HG02973 (cell line): ENCODE measurements around the gene TEX11.
"Not testable (repeated sequence)": the region's sequence is repeated elsewhere in the genome, so short reads cannot be mapped to it uniquely, and the experiment has no call there.

Experiments
- ATAC-seq: cut with Tn5 transposase; IDR thresholded peaks from one replicate; pipeline ENCODE4 v1.9.1; 2021; ENCODE audit warnings: moderate library complexity; ENCODE audit not compliant: unreplicated experiment

Gene TEX11

DNA sequence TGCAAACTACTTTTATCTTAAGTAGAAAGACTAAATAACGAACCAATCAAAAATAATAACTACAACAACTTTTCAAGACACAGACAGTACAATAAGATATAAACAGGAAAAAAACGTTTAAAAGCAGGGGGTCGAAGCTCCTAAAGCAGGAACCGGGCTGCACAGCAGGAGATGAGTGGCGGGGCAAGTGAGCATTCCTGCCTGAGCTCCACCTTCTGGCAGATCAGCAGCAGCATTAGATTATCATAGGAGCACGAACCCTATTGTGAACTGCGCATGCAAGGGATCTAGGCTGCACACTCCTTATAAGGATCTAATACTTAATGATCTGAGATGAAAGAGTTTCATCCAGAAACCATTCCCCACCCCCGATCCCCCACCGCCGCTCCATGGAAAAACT is 146.2 kb downstream of the TEX11 start:
- no peak for ATAC-seq

DNA sequence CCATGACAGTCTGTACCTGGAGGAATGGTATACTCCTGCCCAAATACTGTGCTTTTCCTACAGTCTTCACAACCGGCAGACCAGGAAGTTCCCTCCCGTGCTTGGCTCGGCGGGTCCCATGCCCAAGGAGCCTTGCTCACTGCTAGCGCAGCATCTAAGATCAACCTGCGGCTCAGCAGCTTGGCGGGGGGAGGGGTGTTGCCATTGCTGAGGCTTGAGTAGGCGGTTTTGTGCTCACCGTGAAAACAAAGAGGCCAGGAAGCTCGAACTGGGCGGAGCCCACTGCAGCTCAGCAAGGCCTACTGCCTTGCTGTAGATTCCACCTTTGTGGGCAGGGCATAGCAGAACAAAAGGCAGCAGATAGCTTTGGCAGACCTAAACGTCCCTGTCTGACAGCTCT is 152.7 kb downstream of the TEX11 start:
- no peak for ATAC-seq

DNA sequence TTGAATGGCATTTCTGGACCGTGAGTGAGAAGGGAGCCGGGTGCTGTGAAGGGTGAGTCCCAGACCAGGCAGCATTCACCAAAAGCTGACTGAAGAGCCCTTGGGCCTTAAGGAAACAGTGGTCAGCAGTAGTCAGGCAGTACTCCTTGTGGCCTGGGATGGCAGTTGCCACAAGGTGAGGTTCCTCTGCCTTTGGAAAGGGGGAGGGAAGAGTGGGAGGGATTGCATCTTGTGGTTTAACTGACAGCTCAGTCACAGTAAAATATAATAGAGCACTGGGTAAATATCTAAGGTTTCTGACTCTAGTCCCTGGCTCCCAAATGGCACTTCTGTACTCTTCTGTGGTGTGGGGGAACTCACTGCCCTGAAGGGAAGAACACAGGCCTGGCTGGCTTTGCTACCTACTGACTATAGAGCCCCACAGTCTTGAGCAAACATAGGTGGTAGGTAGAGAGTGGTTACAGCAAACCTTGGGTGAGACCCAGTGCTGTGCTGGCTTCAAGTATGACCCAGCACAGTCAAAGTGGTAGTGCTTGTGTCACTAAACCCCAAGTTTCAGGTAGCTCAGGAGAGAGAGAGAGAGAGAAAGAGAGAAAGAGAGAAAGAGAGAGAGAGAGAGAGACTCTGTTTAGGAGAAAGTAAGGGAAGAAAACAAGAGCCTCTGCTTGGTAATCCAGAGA is 154.2 kb downstream of the TEX11 start:
- no peak for ATAC-seq

DNA sequence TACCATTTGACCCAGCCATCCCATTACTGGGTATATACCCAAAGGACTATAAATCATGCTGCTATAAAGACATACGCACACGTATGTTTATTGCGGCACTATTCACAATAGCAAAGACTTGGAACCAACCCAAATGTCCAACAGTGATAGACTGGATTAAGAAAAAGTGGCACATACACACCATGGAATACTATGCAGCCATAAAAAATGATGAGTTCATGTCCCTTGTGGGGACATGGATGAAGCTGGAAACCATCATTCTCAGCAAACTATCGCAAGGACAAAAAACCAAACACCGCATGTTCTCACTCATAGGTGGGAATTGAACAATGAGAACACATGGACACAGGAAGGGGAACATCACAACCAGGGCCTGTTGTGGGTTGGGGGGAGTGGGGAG is 174.7 kb downstream of the TEX11 start:
- ATAC-seq, result not testable (repeated sequence)

DNA sequence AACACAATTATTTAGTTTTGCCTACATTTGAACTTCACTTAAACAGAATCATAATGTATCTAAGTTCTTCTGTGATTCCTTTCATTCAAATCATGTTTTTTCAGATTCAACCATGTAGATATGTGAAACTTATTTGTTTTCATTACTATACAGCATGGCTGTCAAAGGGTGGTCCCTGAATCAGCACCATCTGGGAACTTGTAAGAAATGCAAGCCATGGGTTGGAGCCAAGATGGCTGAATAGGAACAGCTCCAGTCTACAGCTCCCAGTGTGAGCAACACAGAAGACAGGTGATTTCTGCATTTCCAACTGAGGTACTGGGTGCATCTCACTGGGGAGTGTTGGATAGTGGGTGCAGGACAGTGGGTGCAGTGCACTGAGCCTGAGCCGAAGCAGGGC is 180.6 kb downstream of the TEX11 start:
- not testable (repeated sequence) for ATAC-seq

DNA sequence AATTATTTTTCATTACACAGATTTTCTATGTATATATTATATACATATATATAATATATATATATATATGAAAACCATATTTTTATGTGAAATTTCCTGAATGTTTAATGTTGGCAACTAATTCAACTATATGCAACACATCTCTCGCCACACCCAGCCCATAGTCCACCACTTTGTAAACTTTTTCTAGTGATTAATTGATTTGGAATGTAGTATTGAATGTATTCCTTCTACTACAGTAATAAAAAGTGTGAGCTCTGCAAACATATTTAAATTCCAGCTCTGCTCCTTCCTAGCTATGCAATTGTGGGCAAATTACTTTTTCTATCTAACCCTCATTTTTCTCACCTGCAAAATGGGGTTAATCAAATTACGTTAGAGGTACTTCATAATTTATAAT is 187.8 kb downstream of the TEX11 start:
- ATAC-seq, result no peak

DNA sequence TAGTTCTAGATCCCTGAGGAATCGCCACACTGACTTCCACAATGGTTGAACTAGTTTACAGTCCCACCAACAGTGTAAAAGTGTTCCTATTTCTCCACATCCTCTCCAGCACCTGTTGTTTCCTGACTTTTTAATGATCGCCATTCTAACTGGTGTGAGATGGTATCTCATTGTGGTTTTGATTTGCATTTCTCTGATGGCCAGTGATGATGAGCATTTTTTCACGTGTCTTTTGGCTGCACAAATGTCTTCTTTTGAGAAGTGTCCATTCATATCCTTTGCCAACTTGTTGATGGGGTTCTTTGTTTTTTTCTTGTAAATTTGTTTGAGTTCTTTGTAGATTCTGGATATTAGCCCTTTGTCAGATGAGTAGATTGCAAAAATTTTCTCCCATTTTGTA is 197.2 kb downstream of the TEX11 start:
- ATAC-seq, result not testable (repeated sequence)

DNA sequence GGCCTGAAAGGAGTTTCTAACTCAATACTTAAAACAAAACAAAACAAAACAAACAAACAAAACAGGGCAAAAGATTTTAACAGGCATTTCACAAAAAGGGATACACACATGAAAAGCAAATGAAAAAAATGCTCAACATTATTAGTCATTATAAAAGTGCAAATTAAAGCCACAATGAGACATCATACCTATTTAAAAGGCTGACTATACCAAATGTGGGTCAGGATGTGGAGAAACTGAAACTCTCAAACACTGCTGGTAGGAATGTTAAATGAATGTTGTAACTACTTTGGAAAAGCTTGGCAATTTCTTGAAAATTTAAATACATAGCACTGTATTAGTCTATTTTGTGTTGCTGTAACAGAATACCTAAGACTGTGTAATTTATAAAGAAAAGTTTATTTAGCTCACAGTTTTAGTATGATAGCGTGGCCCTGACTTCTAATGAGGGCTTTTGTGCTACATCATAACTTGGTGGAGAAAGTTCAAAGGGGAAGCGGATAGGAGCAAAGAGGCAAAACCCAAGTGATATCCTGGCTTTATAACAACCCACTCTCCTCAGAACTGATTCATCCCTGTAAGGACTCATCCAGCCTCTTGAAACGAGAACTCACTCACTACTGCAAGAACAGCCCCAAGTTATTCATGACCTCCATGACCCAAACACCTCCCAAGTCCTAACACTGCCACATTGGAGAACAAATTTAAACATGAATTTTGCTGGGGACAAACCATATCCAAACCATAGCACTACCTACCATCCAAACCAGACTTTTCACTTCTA is 214.0 kb downstream of the TEX11 start:
- ATAC-seq, result no peak

DNA sequence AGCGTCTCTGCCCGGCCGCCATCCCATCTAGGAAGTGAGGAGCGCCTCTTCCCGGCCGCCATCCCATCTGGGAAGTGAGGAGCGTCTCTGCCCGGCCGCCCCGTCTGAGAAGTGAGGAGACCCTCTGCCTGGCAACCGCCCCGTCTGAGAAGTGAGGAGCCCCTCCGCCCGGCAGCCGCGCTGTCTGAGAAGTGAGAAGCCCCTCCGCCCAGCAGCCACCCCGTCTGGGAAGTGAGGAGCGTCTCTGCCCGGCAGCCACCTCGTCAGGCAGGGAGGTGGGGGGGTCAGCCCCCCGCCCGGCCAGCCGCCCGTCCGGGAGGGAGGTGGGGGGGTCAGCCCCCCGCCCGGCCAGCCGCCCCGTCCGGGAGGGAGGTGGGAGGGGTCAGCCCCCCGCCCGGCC is 229.1 kb downstream of the TEX11 start:
- ATAC-seq, result not testable (repeated sequence)

DNA sequence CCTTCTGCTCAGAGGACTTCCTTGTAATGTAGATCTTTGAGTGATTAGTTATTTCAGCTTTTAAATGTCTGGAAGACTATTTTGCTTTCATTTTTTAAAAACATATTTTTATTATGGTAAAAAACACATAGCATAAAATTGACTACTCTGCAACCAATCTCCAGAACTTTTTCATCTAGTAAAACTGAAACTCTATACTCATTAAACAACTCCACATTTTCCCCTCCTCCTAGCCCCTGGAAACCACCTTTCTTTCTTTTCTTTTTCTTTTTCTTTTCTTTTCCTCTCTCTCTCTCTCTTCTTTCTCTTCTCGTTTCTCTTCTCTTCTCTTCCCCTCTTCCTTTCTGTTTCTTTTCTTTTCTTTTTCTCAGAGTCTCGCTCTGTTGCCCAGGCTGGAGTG is 233.2 kb downstream of the TEX11 start:
- no peak for ATAC-seq

DNA sequence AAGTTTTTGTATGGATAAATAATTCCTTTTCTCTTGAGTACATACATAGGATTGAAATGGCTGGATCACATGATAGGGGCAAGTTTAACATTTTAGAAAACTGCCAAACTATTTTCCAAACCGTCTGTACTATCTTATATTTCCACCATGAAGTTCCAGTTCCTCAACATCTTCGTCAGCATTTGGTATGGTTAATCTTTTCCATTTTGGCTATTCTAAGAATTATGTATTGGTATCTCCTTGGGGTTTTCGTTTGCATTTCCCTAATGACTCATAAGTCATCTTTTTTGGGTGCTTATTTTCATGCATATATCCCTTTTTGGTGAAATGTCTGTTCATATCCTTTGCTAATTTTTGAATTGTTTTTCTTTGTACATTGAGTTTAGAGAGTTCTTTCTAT is 236.2 kb downstream of the TEX11 start:
- no peak for ATAC-seq

DNA sequence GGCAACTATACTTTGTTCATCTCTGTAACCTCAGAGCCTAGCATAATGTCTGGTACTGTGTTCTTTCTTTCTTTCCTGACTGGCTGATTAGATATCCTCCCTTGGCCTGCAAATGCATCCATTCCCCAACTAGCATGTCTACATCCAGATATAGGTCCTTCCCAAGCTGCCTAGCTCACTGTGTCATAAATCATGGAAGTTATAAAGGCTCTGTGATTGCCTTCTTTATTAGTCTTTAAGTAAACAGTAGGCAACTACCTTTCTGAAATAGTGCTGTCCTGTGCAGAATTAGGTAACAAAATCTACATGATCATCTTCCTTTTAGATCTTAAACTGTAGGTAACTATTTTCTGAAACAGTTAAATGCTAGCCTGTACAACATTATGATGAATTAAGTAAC is 239.4 kb downstream of the TEX11 start:
- ATAC-seq, result no peak

DNA sequence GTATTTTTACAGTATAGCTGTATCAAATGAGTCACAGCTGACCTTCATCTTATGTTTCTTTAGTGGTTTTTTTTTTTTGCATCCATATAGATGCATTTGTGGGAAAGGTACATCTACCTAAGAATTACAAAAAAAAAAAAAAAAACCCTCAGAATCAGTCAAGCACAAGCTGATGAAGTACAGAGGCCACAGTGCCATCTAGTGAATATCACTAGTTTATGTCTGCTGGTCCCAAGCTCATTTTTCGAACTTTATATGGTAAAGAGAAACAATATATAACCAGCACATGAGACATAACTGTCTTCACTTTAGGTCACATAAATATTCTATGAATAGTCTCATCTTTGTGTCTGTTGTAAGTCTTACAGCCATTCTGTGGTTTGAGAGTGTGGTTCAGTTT is 243.8 kb downstream of the TEX11 start:
- no peak for ATAC-seq

DNA sequence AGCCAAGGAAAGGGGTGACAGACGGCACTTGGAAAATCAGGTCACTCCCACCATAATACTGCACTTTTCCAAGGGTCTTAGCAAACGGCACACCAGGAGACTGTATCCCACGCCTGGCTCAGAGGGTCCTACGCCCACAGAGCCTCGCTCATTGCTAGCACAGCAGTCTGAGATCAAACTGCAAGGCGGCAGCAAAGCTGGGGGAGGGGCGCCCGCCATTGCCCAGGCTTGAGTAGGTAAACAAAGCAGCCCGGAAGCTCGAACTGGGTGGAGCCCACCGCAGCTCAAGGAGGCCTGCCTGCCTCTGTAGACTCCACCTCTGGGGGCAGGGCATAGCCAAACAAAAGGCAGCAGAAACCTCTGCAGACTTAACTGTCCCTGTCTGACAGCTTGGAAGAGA is 247.4 kb downstream of the TEX11 start:
- ATAC-seq, result not testable (repeated sequence)

DNA sequence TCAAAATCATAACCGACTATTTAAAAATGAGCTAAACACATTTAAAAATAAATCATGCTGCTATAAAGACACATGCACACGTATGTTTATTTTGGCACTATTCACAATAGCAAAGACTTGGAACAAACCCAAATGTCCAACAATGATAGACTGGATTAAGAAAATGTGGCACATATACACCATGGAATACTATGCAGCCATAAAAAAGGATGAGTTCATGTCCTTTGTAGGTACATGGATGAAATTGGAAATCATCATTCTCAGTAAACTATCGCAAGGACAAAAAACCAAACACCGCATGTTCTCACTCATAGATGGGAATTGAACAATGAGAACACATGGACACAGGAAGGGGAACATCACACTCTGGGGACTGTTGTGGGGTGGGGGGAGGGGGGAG is 251.0 kb downstream of the TEX11 start:
- not testable (repeated sequence) for ATAC-seq

DNA sequence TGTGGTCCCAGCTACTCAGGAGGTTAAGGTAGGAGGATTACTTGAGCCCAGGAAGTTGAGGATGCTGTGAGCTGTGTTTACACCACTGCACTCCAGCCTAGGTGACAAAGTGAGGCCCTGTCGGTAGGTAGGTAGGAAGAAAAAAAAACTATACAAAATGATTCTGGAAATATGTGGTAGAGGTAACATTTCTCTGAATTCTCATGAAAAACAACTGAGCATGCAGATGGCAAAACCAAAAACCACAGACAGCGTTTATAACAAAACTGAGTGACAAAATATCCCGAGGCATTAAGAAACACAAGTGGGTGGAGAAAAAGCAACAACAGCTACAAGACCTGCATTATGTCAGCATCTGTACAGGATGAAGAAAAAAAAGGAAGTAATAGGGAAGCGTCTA is 252.2 kb downstream of the TEX11 start:
- no peak for ATAC-seq

DNA sequence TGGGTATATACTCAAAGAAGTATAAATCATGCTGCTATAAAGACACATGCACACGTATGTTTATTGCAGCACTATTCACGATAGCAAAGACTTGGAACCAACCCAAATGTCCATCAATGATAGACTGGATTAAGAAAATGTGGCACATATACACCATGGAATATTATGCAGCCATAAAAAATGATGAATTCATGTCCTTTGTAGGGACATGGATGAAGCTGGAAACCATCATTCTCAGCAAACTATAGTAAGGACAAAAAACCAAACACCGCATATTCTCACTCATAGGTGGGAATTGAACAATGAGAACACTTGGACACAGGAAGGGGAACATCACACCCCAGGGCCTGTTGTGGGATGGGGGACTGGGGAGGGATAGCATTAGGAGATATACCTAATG is 260.6 kb downstream of the TEX11 start:
- ATAC-seq, result not testable (repeated sequence)

DNA sequence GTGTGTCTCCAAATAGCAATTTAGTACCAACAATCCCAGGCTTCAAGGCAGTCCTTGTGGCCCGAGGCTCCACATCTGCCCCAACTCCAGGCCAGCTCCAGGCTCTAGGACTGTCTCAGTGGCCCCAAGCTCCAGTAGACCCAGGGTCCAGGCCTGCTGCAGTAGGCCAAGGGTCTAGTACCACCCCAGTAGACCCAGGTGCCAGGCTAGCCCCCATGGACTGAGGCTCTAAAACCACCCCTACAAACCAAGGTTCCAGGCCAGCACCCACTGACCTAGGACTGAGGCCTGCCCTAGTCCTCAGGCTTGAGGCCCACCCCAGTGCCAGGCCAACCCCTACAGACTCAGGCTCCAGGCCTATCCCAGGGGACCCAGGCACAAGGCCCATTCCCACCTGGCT is 272.3 kb downstream of the TEX11 start:
- no peak for ATAC-seq

DNA sequence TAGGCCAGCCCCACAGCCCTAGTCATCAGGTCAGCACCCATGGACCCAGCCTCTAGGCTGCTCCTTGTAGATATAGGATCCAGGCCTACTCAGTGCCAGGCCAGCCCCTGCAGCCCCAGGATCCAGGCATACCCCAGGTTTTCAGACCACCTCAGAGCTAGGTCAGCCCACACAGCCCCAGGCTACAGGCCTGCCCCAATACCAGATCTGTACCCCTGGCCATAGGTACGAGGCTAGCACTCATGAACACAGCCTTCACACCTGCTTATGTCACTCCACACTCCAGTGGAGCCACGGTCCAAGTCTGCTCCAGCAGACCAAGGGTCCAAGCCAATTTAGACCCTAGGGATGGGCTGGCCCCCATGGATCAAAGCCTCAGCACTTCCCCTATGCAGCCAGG is 272.8 kb downstream of the TEX11 start:
- ATAC-seq, result no peak

DNA sequence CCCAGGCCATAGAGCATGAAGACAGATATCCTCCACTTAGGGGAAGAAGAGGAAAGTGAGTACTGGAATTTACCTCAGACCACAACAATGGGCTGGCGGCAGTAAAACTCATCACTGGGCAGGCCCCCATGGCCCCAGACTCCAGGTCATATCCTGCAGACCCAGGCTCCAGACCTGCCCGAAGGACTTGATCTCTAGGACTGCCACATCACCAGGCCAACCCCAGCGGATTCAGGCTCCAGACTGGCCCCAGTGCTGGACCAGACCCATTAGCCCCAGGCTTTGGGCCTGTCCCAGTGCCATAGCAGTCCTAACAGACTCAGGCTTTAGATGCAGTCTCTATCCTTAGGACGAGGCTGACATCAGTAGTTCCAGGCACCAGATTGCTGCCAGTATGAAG is 273.3 kb downstream of the TEX11 start:
- ATAC-seq, result no peak

DNA sequence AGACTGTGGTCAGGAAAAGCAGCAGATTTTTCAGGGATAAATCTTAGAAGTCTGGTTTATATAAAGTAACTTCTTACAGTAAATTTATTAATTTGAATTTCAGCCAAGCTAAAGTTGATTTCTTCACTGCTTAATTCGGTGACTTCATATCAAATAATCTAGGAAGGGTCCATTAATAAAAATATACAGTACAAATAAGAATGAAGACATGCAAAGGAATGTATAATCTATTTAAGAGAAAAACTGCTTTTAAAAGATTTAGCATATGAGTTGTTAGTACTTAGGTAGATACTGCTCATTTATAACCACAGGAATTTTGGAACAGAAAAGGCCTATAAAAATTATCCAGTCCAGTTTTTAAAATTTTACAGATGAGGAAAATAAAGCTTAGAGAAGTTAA is 286.8 kb downstream of the TEX11 start:
- ATAC-seq, result no peak

DNA sequence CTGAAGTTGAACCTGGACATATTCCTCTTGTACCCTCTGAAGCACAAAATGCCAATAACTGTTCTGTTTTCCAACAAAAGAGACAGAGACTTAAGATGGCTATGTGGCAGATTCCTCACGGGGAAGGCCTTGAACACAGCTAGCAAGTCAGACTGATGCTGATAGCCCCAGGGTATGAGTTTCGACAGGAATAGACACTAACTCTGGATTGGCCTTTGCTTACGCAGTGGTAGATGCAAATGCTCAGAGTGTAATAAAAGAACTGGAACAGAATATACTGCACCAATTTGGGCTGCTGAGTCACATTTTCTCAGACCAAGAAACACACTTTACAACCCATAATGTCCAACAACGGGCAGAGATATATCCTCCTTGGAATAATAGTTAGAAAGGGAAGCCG is 290.0 kb downstream of the TEX11 start:
- ATAC-seq, result no peak

DNA sequence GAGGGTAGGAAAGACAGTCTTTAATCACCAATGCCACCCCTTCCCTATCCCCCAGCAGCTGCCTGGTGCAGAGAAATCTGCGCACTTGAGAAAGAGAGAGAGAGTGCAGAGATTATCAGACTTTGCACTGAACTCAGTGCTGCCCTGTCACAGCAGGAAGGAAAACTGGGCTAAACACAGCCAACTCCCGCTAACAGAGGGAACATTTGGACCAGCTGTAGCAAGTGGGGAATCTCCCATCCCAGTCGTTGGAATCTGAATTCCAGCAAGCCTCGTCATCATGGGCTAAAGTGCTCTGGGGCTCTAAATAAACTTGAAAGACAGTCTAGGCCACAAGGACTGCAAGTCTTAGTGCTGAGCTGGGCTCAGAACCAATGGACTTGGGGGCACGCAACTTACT is 295.2 kb downstream of the TEX11 start:
- no peak for ATAC-seq
